ENCODE measurements around the gene SH2D3A.

The SH2D3A gene

DNA sequence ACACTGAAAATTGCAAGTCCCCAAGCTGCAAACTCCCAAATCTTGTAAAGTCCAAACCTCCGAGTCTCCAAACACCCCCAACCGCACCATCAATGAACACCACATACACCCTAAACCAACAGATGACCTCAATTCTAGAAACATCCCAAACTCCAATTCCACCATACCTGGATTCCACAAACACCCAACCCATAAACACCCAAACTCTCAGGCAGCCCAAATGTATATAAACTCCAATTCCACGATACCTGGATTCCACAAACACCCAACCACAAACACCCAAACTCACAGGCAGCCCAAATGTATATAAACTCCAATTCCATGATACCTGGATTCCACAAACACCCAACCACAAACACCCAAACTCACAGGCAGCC lies 47.3 kb downstream of the SH2D3A start:
- in situ Hi-C loops (cut with HindIII; ENCODE audit: low sequenced_read_pairs), result no loop called here
- TF ChIP-seq, protein P1, sequence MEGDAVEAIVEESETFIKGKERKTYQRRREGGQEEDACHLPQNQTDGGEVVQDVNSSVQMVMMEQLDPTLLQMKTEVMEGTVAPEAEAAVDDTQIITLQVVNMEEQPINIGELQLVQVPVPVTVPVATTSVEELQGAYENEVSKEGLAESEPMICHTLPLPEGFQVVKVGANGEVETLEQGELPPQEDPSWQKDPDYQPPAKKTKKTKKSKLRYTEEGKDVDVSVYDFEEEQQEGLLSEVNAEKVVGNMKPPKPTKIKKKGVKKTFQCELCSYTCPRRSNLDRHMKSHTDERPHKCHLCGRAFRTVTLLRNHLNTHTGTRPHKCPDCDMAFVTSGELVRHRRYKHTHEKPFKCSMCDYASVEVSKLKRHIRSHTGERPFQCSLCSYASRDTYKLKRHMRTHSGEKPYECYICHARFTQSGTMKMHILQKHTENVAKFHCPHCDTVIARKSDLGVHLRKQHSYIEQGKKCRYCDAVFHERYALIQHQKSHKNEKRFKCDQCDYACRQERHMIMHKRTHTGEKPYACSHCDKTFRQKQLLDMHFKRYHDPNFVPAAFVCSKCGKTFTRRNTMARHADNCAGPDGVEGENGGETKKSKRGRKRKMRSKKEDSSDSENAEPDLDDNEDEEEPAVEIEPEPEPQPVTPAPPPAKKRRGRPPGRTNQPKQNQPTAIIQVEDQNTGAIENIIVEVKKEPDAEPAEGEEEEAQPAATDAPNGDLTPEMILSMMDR (IDR thresholded peaks at IDR 0.05; ENCODE audit: low read depth, low read length, missing control alignments), result no peak
- DNase-seq (ENCODE audit: low read depth), result no peak
- no peak overlapping the region for H3K4me3 ChIP-seq (ENCODE audit: low read depth, low read length)

DNA sequence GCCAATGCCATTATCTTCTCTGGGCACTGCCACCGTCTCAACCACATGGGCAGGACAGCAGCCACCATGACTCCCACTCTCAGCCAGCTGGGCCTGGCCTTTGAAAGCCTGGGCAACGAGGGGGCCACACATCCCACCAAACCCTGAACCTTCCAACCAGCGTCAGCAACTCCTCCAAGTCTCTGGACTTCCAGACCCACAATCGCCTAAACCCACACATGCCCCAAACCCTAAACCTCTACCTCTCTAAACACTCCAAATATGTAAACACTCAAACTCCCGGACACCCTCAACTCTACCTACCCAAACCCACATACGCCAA lies 47.7 kb downstream of the SH2D3A start:
- H3K4me3 ChIP-seq (ENCODE audit: low read depth, low read length), result no peak overlapping the region
- TF ChIP-seq, protein P1 (IDR thresholded peaks at IDR 0.05; ENCODE audit: low read depth, low read length, missing control alignments), result no peak
- in situ Hi-C loops (cut with HindIII; ENCODE audit: low sequenced_read_pairs), result no loop called here
- DNase-seq (ENCODE audit: low read depth), result no peak

DNA sequence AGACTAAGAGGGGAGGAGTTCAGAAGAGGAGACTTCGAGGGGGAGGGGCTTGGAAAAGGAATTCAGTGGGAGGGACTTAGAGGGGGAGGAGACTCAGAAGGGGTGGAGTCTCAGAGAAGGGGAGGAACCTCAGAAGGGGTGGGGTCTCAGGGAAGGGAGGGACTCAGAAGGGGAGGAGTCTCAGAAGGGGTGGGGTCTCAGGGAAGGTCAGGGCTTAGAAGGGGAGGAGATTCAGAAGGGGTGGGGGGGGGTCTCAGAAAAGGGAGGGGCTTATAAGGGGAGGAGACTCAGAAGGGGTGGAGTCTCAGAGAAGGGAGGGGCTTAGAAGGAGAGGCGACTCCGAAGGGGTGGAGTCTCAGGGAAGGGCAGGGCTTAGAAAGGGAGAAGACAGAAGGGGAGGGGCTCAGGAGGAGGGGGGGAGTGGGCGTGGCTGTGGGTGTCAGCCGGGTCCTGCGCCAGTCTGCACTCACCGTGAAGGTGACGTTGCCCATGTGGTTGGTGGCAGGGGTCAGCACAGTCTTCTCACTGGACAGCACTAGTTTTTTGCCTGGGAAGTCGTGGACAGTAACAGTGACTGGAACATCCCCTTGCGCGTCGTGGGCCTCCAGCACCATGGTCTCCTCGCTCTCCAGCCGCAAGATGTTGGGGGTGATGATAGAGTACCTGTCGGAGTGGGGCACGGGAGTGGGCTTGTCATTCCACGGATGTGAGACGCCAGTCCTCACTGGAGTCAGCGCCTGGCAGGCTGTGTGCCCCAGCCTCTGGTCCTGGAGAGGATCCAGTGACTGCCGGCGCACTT lies 48.3 kb downstream of the SH2D3A start:
- in situ Hi-C loops (cut with HindIII; ENCODE audit: low sequenced_read_pairs), result no loop called here
- TF ChIP-seq, protein P1 (IDR thresholded peaks at IDR 0.05; ENCODE audit: low read depth, low read length, missing control alignments), result no peak
- H3K4me3 ChIP-seq (ENCODE audit: low read depth, low read length), result no peak overlapping the region

DNA sequence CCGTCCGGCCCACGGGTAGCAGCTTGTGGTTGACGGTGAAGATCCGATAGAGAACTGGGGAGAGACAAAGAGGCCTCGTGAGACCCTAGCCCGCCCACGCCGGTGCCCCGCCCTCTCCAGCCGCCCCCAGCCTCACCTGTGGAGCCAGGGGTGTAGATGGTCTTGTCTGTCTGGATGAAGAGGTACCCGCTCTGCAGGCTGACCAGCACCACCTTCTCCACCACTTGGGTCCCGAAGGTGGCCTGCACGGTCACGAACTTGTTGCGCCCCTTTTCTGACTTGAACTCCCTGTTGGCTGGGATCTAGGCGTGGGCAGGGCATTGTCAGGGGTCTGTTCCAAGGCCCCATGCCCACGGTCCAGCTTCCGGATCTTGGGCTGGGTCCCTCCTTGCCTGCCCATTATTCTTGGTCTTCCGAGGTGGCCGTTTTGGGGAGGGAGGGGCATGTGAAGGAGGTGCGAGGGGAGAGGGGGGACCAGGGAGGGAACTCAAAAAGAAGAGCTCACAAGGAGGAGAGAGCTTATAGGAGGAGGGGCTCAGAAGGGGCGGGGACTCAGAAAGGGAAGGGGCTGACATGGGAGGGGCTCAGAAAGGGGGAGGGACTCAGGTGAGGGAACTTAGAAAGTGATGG lies 49.0 kb downstream of the SH2D3A start:
- TF ChIP-seq, protein P1 (IDR thresholded peaks at IDR 0.05; ENCODE audit: low read depth, low read length, missing control alignments), result no peak
- DNase-seq (ENCODE audit: low read depth), result no peak
- in situ Hi-C loops (cut with HindIII; ENCODE audit: low sequenced_read_pairs), result no loop called here
- H3K4me3 ChIP-seq (ENCODE audit: low read depth, low read length), result no peak overlapping the region

More for the DNA sequence above, 48.3 kb downstream of the SH2D3A start:
- DNase-seq (ENCODE audit: low read depth), result no peak

DNA sequence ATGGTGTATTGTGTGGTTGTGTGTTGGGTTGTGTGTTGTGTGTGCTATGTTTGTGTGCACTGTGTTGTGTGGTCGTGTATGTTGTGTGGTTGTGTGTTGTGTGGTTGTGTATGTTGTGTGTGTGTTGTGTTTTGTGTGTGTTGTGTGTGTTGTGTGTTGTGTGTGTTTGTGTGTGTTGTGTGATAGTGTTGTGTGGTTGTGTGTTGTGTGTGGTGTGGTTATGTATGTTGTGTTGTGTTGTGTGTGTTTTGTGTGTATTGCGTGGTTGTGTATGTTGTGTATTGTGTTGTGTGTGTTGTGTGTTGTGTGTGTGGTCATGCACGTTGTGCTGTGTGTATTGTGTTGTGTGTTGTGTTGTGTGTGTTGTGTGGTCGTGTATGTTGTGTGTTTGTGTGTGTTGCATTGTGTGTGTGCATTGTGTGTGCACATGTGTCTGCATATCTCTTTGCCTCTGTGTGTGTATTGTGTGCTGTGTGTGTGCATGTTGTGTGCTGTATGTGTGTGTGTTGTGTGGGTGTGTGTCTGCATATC lies 49.7 kb downstream of the SH2D3A start:
- in situ Hi-C loops (cut with HindIII; ENCODE audit: low sequenced_read_pairs), result no loop called here
- DNase-seq (ENCODE audit: low read depth), result no peak
- H3K4me3 ChIP-seq (ENCODE audit: low read depth, low read length), result no peak overlapping the region
- TF ChIP-seq, protein P1 (IDR thresholded peaks at IDR 0.05; ENCODE audit: low read depth, low read length, missing control alignments), result no peak

DNA sequence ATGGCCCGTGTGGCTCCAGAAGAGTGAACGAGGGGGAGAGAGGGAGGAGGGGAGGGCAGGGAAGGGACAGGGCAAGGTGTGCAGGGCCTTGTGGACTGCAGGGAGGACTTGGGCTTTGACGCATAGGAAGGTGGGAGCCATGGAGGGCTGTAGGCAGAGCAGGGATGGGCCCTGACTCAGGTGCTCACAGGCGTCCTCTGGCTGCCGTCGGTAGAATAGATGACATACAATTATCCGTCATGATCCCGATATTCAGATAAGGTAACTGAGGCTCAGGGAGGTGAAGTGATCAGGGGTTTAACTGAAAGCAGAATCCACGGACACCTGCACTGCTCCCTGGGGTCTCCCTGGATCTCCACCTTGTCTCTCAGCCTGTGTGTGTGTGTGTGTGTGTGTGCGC lies 50.2 kb downstream of the SH2D3A start:
- TF ChIP-seq, protein P1 (IDR thresholded peaks at IDR 0.05; ENCODE audit: low read depth, low read length, missing control alignments), result no peak
- no peak overlapping the region for H3K4me3 ChIP-seq (ENCODE audit: low read depth, low read length)
- DNase-seq (ENCODE audit: low read depth), result no peak
- in situ Hi-C loops (cut with HindIII; ENCODE audit: low sequenced_read_pairs), result no loop called here
